Activated B cell treated with CpG ODN at 0.5 μM for 24 hours (primary cell): Measurements from ENCODE around the gene SLC19A1. TPM values are rescaled to one million over a fixed set of nuclear protein-coding genes. Genes with fewer than 3 reads are reported as not detected.

Experiments
- ATAC-seq: fragments of 200-7000 bp; cut with Tn5 transposase; one replicate; pipeline ENCODE4 v1.10.0; 2021; ENCODE audit warnings: low read depth, mild to moderate bottlenecking, moderate library complexity
- CTCF ChIA-PET: fragments of 350-600 bp; sonication (Branson Sonifier 250); formaldehyde crosslinking; loops from one replicate; lab custom pipeline; 2021; ENCODE audit warnings: antibody characterized with exemption; lab: Charles Lee
- POLR2A ChIA-PET: fragments of 350-600 bp; sonication (Branson Sonifier 250); formaldehyde crosslinking; loops from one replicate; lab custom pipeline; 2021; ENCODE audit warnings: antibody characterized with exemption; lab: Charles Lee
- DNase-seq: peaks from one replicate; pipeline ENCODE4 v3.0.0; 2022
- H3K27ac Mint-ChIP-seq: one replicate; pipeline ENCODE4 v1.8.0; 2020; ENCODE audit warnings: mixed read lengths
- H3K27me3 Mint-ChIP-seq: one replicate; pipeline ENCODE4 v1.8.0; 2021; ENCODE audit warnings: mixed read lengths
- H3K36me3 Mint-ChIP-seq: one replicate; pipeline ENCODE4 v1.8.0; 2021; ENCODE audit warnings: low read depth, mixed read lengths
- H3K4me1 Mint-ChIP-seq: one replicate; pipeline ENCODE4 v1.8.0; 2021; ENCODE audit warnings: mixed read lengths
- H3K4me3 Mint-ChIP-seq: one replicate; pipeline ENCODE4 v1.8.0; 2020; ENCODE audit warnings: mild to moderate bottlenecking, mixed read lengths
- H3K9me3 Mint-ChIP-seq: one replicate; pipeline ENCODE4 v1.8.0; 2020; ENCODE audit warnings: mixed read lengths
- intact Hi-C: fragments of 100-400 bp; cut with micrococcal nuclease; formaldehyde crosslinking; loops from one replicate; pipeline ENCODE4 v1.15.1; 2024
- total RNA-seq: library from RNA; stranded (reverse); gene quantifications from 2 replicates; pipeline ENCODE4 v1.2.3, GENCODE V29; 2022
- TF ChIP-seq, protein P1 (sequence below): fragments of 200-600 bp; IDR thresholded peaks from one replicate; pipeline ENCODE4 v1.8.0; 2022; ENCODE audit warnings: antibody characterized with exemption, mild to moderate bottlenecking

The SLC19A1 gene
- total RNA-seq, 1 donor from 2014 or later, result 10.7 TPM

DNA sequence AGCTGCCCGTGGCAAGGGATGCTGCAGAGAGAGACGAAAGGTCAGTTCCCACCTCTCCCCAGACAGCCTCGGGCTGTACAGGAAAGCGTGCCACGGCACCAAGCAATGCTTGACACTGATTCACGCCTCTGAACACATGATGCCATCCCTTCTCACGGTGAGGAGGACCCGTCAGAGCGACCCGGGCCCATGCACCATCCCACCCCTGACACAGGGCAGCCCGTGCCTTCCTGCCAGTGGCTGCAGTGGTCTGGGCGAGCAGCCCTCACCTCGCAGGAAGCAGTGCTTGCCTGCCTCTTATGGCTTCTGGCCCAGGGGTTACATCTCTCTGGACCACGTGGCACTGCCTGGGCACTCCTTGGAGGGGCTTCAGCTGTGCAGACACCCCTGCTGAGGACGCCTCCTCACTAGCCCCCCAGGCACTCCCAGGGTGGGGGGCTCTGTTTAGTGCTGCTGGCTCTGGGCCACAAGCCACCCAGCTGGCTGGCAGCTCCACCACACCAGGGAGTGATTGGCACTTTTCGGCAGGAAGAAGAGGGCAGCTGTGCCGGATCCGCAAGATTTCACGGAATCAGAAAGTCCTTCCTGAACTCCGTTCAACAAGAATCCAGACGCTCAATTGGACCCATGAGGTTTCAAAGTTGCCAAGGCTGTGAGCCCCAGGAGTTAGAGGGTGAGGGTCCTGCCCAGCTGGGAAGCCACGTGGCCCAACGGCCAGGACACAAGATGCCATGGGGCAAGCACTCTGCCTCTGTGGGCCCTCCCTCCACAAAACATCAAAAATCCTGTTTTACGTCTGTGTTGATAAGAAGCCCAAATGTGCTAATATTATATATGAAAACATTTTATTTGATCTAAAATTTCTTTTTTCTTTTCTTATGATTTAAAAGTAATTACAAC is 34.8 kb upstream of the SLC19A1 start:
- DNase-seq (no peak), ATAC-seq (no peak)
- H3K36me3 Mint-ChIP-seq, result no peaks in the 10 kb centered on the region
- H3K27ac Mint-ChIP-seq, result no peak overlapping the region
- ChIA-PET POLR2A (no interaction called here), CTCF (no interaction called here)
- H3K4me1 Mint-ChIP-seq, result no peaks in the 10 kb centered on the region
- intact Hi-C loops, result no loop called here
- no peak overlapping the region for H3K4me3 Mint-ChIP-seq
- H3K27me3 Mint-ChIP-seq, result peaks cover 9% of the 10 kb centered on the region
- H3K9me3 Mint-ChIP-seq, result no peaks in the 10 kb centered on the region
- TF ChIP-seq, protein P1, sequence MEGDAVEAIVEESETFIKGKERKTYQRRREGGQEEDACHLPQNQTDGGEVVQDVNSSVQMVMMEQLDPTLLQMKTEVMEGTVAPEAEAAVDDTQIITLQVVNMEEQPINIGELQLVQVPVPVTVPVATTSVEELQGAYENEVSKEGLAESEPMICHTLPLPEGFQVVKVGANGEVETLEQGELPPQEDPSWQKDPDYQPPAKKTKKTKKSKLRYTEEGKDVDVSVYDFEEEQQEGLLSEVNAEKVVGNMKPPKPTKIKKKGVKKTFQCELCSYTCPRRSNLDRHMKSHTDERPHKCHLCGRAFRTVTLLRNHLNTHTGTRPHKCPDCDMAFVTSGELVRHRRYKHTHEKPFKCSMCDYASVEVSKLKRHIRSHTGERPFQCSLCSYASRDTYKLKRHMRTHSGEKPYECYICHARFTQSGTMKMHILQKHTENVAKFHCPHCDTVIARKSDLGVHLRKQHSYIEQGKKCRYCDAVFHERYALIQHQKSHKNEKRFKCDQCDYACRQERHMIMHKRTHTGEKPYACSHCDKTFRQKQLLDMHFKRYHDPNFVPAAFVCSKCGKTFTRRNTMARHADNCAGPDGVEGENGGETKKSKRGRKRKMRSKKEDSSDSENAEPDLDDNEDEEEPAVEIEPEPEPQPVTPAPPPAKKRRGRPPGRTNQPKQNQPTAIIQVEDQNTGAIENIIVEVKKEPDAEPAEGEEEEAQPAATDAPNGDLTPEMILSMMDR, result no peak

DNA sequence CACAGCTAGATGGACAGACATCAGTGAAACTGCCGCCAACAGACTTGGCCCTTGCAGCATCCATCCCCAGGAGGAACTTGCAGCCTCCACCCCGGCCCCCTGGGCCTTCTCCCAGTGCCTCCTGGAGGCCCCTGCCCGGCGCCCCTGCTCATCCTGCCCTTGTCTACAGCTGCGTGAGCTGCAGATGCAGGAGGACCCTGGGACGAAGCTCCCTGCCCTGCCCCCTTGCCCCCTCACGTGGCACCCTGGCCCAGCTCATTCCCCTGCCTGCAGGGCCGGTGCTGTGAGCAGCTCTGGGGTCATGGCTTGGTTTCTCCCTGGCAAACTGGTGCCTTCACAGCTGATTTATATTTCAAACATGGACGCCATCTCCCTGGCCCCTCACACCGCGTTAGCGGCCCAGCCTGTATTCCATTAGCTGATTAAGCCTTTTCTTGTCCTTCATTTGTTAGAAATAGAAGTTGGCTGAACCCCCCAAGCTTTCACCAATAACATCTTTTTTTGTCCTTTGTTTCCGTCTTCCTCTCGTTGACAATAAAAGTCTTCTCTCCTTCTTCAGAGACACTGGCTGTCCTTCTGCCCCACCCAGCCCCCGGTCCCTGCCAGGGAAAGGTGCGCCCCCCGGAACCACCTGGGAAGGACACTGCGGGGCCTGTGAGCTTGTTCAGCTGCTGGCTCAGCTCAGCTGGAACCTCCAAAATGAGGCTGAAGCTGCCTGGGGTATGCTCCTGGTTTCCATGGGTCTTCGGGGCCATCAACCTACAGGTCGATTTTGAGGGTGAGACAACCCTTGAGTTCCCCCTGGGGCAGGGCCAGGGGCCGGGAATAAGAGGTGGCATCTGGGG is 34.0 kb upstream of the SLC19A1 start:
- CTCF ChIA-PET, result interaction anchor here (1.2 kb wide), 1 partner anchor 20 kb away, joined by 4 read pairs; no protein-coding TSS in a partner anchor
- peaks cover 7% of the 10 kb centered on the region for H3K27me3 Mint-ChIP-seq
- H3K36me3 Mint-ChIP-seq, result no peaks in the 10 kb centered on the region
- intact Hi-C loops, result no loop called here
- DNase-seq, result no peak
- H3K27ac Mint-ChIP-seq, result no peak overlapping the region
- no peaks in the 10 kb centered on the region for H3K4me1 Mint-ChIP-seq
- TF ChIP-seq, protein P1, result no peak
- ATAC-seq, result no peak
- H3K4me3 Mint-ChIP-seq, result no peak overlapping the region
- POLR2A ChIA-PET, result no interaction called here
- H3K9me3 Mint-ChIP-seq, result no peaks in the 10 kb centered on the region

GRCh38 chr21:45575304-45575992 is 33.2 kb upstream of the SLC19A1 start:
- TF ChIP-seq, protein P1, result no peak
- Mint-ChIP-seq H3K4me3 (no peak overlapping the region), H3K27ac (no peak overlapping the region), H3K4me1 (no peaks in the 10 kb centered on the region), H3K9me3 (no peaks in the 10 kb centered on the region), H3K27me3 (peaks cover 5% of the 10 kb centered on the region), H3K36me3 (no peaks in the 10 kb centered on the region)
- DNase-seq (no peak), ATAC-seq (no peak)
- intact Hi-C loops, result no loop called here
- CTCF ChIA-PET, result interaction anchor here (1.2 kb wide), 1 partner anchor 21 kb away, joined by 4 read pairs; no protein-coding TSS in a partner anchor
- POLR2A ChIA-PET, result no interaction called here

- intact Hi-C loops, result no loop called here
- ChIA-PET POLR2A (no interaction called here), CTCF (no interaction called here)
- H3K4me1 Mint-ChIP-seq, result no peaks in the 10 kb centered on the region
- no peak overlapping the region for H3K27ac Mint-ChIP-seq
- ATAC-seq, result no peak
- no peak overlapping the region for H3K4me3 Mint-ChIP-seq
- TF ChIP-seq, protein P1, result no peak
- H3K36me3 Mint-ChIP-seq, result no peaks in the 10 kb centered on the region
- peaks cover 5% of the 10 kb centered on the region for H3K27me3 Mint-ChIP-seq
- no peaks in the 10 kb centered on the region for H3K9me3 Mint-ChIP-seq
- no peak for DNase-seq
These were observed 32.5 kb upstream of the SLC19A1 start for GRCh38 chr21:45574691-45575090.
